ENCODE measurements around the gene UPK1B. TPM values are rescaled to one million over a fixed set of nuclear protein-coding genes. Genes with fewer than 3 reads are reported as not detected.
A peak's percentile ranks its signal among the peaks of the same experiment; 100 is the strongest.

The UPK1B gene
- total and polyA plus RNA-seq, 3 donors from 2014 or later, result 0.50 to 2.2 (median 0.79) TPM

DNA sequence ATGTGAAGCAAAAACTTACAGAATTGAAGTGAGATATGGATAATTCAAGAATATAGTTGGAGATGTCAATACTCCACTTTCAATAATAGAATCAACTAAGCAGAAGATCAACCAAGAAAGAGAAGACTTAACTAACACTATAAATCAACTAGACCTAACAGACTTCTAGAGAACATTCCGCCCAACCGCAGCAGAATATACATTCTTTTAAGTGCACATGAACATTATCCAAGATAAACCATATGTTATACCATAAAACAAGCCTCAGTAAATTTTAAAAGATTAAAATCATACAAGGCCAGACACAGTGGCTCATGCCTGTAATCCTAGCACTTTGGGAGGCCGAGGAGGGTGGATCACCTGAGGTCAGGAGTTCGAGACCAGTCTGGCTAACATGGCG lies 32.9 kb upstream of the UPK1B start:
- no peak for TF ChIP-seq POLR2A (IDR thresholded peaks at IDR 0.05)
- TF ChIP-seq, protein P1, sequence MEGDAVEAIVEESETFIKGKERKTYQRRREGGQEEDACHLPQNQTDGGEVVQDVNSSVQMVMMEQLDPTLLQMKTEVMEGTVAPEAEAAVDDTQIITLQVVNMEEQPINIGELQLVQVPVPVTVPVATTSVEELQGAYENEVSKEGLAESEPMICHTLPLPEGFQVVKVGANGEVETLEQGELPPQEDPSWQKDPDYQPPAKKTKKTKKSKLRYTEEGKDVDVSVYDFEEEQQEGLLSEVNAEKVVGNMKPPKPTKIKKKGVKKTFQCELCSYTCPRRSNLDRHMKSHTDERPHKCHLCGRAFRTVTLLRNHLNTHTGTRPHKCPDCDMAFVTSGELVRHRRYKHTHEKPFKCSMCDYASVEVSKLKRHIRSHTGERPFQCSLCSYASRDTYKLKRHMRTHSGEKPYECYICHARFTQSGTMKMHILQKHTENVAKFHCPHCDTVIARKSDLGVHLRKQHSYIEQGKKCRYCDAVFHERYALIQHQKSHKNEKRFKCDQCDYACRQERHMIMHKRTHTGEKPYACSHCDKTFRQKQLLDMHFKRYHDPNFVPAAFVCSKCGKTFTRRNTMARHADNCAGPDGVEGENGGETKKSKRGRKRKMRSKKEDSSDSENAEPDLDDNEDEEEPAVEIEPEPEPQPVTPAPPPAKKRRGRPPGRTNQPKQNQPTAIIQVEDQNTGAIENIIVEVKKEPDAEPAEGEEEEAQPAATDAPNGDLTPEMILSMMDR (IDR thresholded peaks at IDR 0.05), result no peak
- 85 to 88% methylated on average over 5 of the region's 5 CpGs for WGBS, 2 donors
- Histone ChIP-seq H3K4me3 (no peak overlapping the region), H3K9me3 (no peaks in the 10 kb centered on the region), H3K36me3 (ENCODE audit: low read depth, missing control alignments) (no peaks in the 10 kb centered on the region), H3K27me3 (no peaks in the 10 kb centered on the region), H3K27ac (no peak overlapping the region), H3K4me1 (no peaks in the 10 kb centered on the region)
- intact Hi-C loops (cut with DNase I; ENCODE audit: low total_unique reads), result no loop called here
- DNase-seq, result no peak

DNA sequence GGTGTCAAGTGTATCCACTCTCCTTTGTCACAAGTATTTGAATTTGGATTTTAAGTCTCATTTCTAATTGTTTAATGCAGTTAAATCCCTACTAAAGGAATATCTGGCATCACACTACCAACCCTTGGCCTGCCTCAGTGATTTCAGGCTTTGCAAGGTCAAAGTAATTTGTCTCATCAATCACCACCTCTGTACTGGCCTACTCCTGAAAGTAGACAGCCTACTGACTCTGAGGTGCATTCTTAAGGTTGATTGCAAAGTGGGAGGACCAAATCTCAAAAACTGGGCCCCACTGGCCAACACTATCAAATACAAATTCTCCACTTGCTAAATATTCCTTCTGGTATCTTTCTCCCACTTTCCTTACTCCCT lies 28.3 kb upstream of the UPK1B start:
- Histone ChIP-seq H3K9me3 (no peaks in the 10 kb centered on the region), H3K4me1 (no peaks in the 10 kb centered on the region), H3K27ac (no peak overlapping the region), H3K27me3 (no peaks in the 10 kb centered on the region), H3K4me3 (peak overlapping the region in 1 of 2 donors; percentile 36), H3K36me3 (ENCODE audit: low read depth, missing control alignments) (no peaks in the 10 kb centered on the region)
- TF ChIP-seq POLR2A (IDR thresholded peaks at IDR 0.05), result no peak
- TF ChIP-seq, protein P1 (IDR thresholded peaks at IDR 0.05), result no peak
- intact Hi-C loops (cut with DNase I; ENCODE audit: low total_unique reads), result no loop called here
- DNase-seq, result no peak

DNA sequence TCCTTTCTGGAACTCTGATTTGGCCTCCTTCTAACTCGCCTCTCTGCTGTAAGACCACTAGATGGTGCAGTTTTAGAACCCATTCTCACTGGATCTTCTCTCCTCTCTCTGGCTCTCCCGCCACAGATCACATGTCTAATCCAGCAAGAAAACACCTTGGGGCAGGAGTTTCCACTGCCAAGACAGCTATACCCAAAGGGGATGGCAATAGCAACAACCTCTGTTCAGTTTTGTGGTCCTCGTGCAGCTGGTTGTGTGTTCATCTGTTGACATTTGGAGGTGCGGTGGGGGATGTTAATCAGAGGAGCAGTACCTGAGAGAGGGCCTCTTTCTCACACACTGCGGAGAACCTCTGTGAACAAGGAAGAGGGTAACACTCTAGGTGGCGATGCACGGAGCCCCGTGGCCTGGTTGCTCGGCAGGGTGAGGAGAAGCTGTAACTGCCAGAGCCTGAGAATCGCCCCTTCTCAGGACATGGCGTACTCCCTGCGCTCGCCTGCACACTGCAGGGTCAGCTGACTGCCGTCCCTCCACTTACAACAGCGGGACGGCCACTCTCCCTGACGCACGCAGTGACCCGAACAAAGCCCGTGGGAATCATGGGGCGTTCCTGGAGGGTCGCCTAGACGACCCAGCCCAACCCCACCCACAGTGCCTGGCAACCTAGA lies 27.8 kb upstream of the UPK1B start, which contains the start of gene TEX55:
TEX55 (plus strand) TSS at position 666 of the 668 bp plus-strand sequence. CDS start 25 bp downstream, outside the sequence.
- no peaks in the 10 kb centered on the region for H3K4me1 ChIP-seq
- no peak within 1 kb of the TSS for H3K27ac ChIP-seq
- intact Hi-C loops (cut with DNase I; ENCODE audit: low total_unique reads), result no loop called here
- 44 to 55% methylated on average over 12 to 23 of the region's 23 CpGs for WGBS, 2 donors
- TF ChIP-seq POLR2A (IDR thresholded peaks at IDR 0.05), result no peak
- TF ChIP-seq, protein P1 (IDR thresholded peaks at IDR 0.05), result peak in 2 of 3 experiments; percentile 38 to 42
- peak within 1 kb of the TSS; percentile 34 to 36 for H3K4me3 ChIP-seq
- H3K27me3 ChIP-seq, result no peaks in the 10 kb centered on the region
- no peaks in the 10 kb centered on the region for H3K9me3 ChIP-seq
- no peaks in the 10 kb centered on the region for H3K36me3 ChIP-seq (ENCODE audit: low read depth, missing control alignments)
- DNase-seq, result peak; percentile 33

DNA sequence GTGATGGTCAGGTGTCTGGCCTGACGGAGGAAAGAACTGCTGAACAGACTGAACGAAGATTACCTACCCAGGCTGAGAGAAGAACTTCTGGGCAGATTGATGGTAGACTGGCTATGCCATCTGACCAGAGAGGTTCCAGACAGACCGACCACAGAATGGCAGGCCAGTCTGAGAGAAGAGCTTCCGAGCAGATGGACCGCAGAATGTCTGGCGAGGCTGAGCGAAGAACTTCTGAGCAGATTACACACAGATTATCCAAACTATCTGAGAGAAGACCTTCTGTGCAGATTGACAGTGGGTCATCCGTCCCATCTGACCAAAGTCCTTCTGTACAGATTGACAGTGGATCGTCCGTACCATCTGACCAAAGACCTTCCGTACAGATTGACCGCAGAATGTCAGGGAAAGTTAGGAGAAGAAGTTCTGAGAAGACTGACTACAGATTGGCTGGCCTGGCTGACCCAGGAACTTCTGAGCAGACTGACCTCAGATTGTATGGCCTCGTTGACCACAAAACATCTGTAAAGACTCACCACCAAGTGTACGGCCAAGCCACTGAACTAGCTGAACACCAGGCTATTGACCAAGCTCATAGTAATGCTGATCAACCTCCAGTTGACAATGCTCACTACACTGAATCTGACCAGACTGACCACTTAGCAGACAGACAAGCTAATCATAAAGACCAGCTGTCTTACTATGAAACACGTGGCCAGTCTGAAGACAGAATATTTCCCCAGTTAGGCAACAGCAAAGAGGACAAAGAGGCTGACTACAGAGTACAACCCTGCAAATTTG lies 26.6 kb upstream of the UPK1B start:
- no peak overlapping the region for H3K4me3 ChIP-seq
- no peak overlapping the region for H3K27ac ChIP-seq
- H3K27me3 ChIP-seq, result no peaks in the 10 kb centered on the region
- TF ChIP-seq, protein P1 (IDR thresholded peaks at IDR 0.05), result no peak
- no peak for TF ChIP-seq POLR2A (IDR thresholded peaks at IDR 0.05)
- no peak for DNase-seq
- intact Hi-C loops (cut with DNase I; ENCODE audit: low total_unique reads), result no loop called here
- H3K4me1 ChIP-seq, result no peaks in the 10 kb centered on the region
- no peaks in the 10 kb centered on the region for H3K36me3 ChIP-seq (ENCODE audit: low read depth, missing control alignments)
- 79 to 84% methylated on average over 15 of the region's 15 CpGs for WGBS, 2 donors
- H3K9me3 ChIP-seq, result no peaks in the 10 kb centered on the region

Measured in testis (tissue), 3 donors.